ENCODE data around the gene EMID1.

Gene EMID1

GRCh38 chr22:29269731-29270474 lies 64.2 kb downstream of the EMID1 start:
- POLR2A ChIA-PET = interaction anchor here (0.6 to 1.4 kb wide), 2 partner anchors 37 to 1889 kb away, joined by 3 to 4 read pairs; no protein-coding TSS in a partner anchor
- CTCF ChIA-PET = no interaction called here
- no peak for DNase-seq (ENCODE audit: extremely low spot score)

GRCh38 chr22:29270475-29271271 lies 65.0 kb downstream of the EMID1 start:
- CTCF ChIA-PET = no interaction called here
- POLR2A ChIA-PET = interaction anchor here (0.6 to 1.4 kb wide), 2 partner anchors 36 to 1889 kb away, joined by 3 to 4 read pairs; no protein-coding TSS in a partner anchor
- DNase-seq (ENCODE audit: extremely low spot score) = no peak
- TF ChIP-seq BHLHE40 (IDR thresholded peaks at IDR 0.05; ENCODE audit: borderline replicate concordance) (no peak), ARNT (IDR thresholded peaks at IDR 0.05) (no peak), SP1 (IDR thresholded peaks at IDR 0.05) (no peak), FOXM1 (IDR thresholded peaks at IDR 0.05; ENCODE audit: borderline replicate concordance) (no peak), TARDBP (IDR thresholded peaks at IDR 0.05) (no peak), HDGF (IDR thresholded peaks at IDR 0.05; ENCODE audit: borderline replicate concordance) (no peak), CTBP1 (IDR thresholded peaks at IDR 0.05; ENCODE audit: borderline replicate concordance) (no peak), ZNF384 (IDR thresholded peaks at IDR 0.05) (no peak), PKNOX1 (IDR thresholded peaks at IDR 0.05) (peak; percentile 85), FOXA1 (IDR thresholded peaks at IDR 0.05) (no peak), L3MBTL2 (conservative IDR thresholded peaks at IDR 0.05) (no peak), SUZ12 (IDR thresholded peaks at IDR 0.05) (no peak), ELF4 (IDR thresholded peaks at IDR 0.05) (0 out of 2 replicates have a peak, but pooled peaks have one; percentile 46), LEF1 (IDR thresholded peaks at IDR 0.05; ENCODE audit: borderline replicate concordance) (no peak)

More at GRCh38 chr22:29269731-29270474, 64.2 kb downstream of the EMID1 start:
- TF ChIP-seq ELF4 (IDR thresholded peaks at IDR 0.05) (no peak; the same call in 1 of the 2 replicates), L3MBTL2 (conservative IDR thresholded peaks at IDR 0.05) (no peak), ZNF384 (IDR thresholded peaks at IDR 0.05) (no peak), FOXA1 (IDR thresholded peaks at IDR 0.05) (no peak), CTBP1 (IDR thresholded peaks at IDR 0.05; ENCODE audit: borderline replicate concordance) (no peak), BHLHE40 (IDR thresholded peaks at IDR 0.05; ENCODE audit: borderline replicate concordance) (no peak), FOXK2 (IDR thresholded peaks at IDR 0.05) (no peak), SP1 (IDR thresholded peaks at IDR 0.05) (no peak), SUZ12 (IDR thresholded peaks at IDR 0.05) (no peak), ARNT (IDR thresholded peaks at IDR 0.05) (no peak), LEF1 (IDR thresholded peaks at IDR 0.05; ENCODE audit: borderline replicate concordance) (no peak), NFRKB (IDR thresholded peaks at IDR 0.05) (no peak), HDGF (IDR thresholded peaks at IDR 0.05; ENCODE audit: borderline replicate concordance) (no peak), PKNOX1 (IDR thresholded peaks at IDR 0.05) (no peak), FOXM1 (IDR thresholded peaks at IDR 0.05; ENCODE audit: borderline replicate concordance) (no peak), TARDBP (IDR thresholded peaks at IDR 0.05) (no peak)

GRCh38 chr22:29272624-29273023 lies 66.9 kb downstream of the EMID1 start:
- TF ChIP-seq FOXK2 (IDR thresholded peaks at IDR 0.05) (no peak), NFRKB (IDR thresholded peaks at IDR 0.05) (no peak), L3MBTL2 (conservative IDR thresholded peaks at IDR 0.05) (no peak)
- POLR2A ChIA-PET = no interaction called here
- CTCF ChIA-PET = no interaction called here

GRCh38 chr22:29275167-29275566 lies 69.5 kb downstream of the EMID1 start:
- ChIA-PET POLR2A (no interaction called here), CTCF (no interaction called here)
- TF ChIP-seq NFRKB (IDR thresholded peaks at IDR 0.05) = no peak
- TF ChIP-seq ZNF384 (IDR thresholded peaks at IDR 0.05) = no peak
- no peak for TF ChIP-seq FOXM1 (IDR thresholded peaks at IDR 0.05; ENCODE audit: borderline replicate concordance)
- no peak for TF ChIP-seq FOXA1 (IDR thresholded peaks at IDR 0.05)
- no peak for TF ChIP-seq ARNT (IDR thresholded peaks at IDR 0.05)
- TF ChIP-seq PKNOX1 (IDR thresholded peaks at IDR 0.05) = peak; percentile 46; the same call in 1 of the 2 replicates
- TF ChIP-seq LEF1 (IDR thresholded peaks at IDR 0.05; ENCODE audit: borderline replicate concordance) = no peak
- TF ChIP-seq FOXK2 (IDR thresholded peaks at IDR 0.05) = no peak
- TF ChIP-seq BHLHE40 (IDR thresholded peaks at IDR 0.05; ENCODE audit: borderline replicate concordance) = no peak
- no peak for DNase-seq (ENCODE audit: extremely low spot score)

More at GRCh38 chr22:29272624-29273023, 66.9 kb downstream of the EMID1 start:
- no peak for DNase-seq (ENCODE audit: extremely low spot score)

- DNase-seq (ENCODE audit: extremely low spot score) = no peak
- CTCF ChIA-PET = no interaction called here
- POLR2A ChIA-PET = no interaction called here
- TF ChIP-seq CTBP1 (IDR thresholded peaks at IDR 0.05; ENCODE audit: borderline replicate concordance) (no peak), ELF4 (IDR thresholded peaks at IDR 0.05) (no peak), FOXK2 (IDR thresholded peaks at IDR 0.05) (no peak), ARNT (IDR thresholded peaks at IDR 0.05) (no peak), SP1 (IDR thresholded peaks at IDR 0.05) (no peak), PKNOX1 (IDR thresholded peaks at IDR 0.05) (peak; percentile 46; the same call in 1 of the 2 replicates)
Measured at GRCh38 chr22:29275819-29276565, 70.3 kb downstream of the EMID1 start.

All from HEK293T (cell line).